Lung (tissue), 12 donors: ENCODE results near the gene TMEM156. TPM values are rescaled to one million over a fixed set of nuclear protein-coding genes. Genes with fewer than 3 reads are reported as not detected.
"Not testable (repeated sequence)": the region's sequence is repeated elsewhere in the genome, so short reads cannot be mapped to it uniquely, and the experiment has no call there.

Experiments used
- ATAC-seq: fragments of 200-7000 bp; cut with Tn5 transposase; one replicate; pipeline ENCODE4 v1.9.1; 2020; ENCODE audit warnings: moderate number of reproducible peaks; ENCODE audit not compliant: insufficient read depth, low FRiP score
- DNase-seq, 3 donors: peaks; one replicate each; pipeline ENCODE4 v3.0.0-alpha.2; 2013 to 2017
- H3K27ac ChIP-seq, 2 donors: one replicate each; pipeline ENCODE4 v1.5.1; 2013; ENCODE audit warnings: mild to moderate bottlenecking in 2 of 2, moderate library complexity in 2 of 2, control low read depth in 1 of 2, inconsistent platforms in 1 of 2, low read depth in 1 of 2, low read length in 1 of 2
- H3K27me3 ChIP-seq, 3 donors: one replicate each; pipeline ENCODE4 v1.5.1; 2013; ENCODE audit warnings: low read length in 2 of 3; ENCODE audit not compliant: control insufficient read depth in 3 of 3, insufficient read depth in 3 of 3
- H3K36me3 ChIP-seq, 4 donors: one replicate each; pipeline ENCODE4 v1.5.1; 2013; ENCODE audit warnings: low read length in 4 of 4, mild to moderate bottlenecking in 1 of 4, moderate library complexity in 1 of 4; ENCODE audit not compliant: control insufficient read depth in 4 of 4, insufficient read depth in 4 of 4
- H3K4me1 ChIP-seq, 5 donors: one replicate each; pipeline ENCODE4 v1.5.1; 2013; ENCODE audit warnings: low read length in 5 of 5, mild to moderate bottlenecking in 2 of 5, moderate library complexity in 1 of 5; ENCODE audit not compliant: control insufficient read depth in 5 of 5, insufficient read depth in 5 of 5
- H3K4me3 ChIP-seq: one replicate; pipeline ENCODE4 v1.5.1; 2013; ENCODE audit warnings: mild to moderate bottlenecking, control low read depth, moderate library complexity
- H3K9ac ChIP-seq, 2 donors: one replicate each; pipeline ENCODE4 v1.5.1; 2013; ENCODE audit warnings: low read length in 2 of 2, control low read depth in 1 of 2; ENCODE audit not compliant: insufficient read depth in 1 of 2
- H3K9me3 ChIP-seq, 4 donors: one replicate each; pipeline ENCODE4 v1.5.1; 2013; ENCODE audit warnings: low read length in 3 of 4, mild to moderate bottlenecking in 1 of 4, moderate library complexity in 1 of 4; ENCODE audit not compliant: control insufficient read depth in 4 of 4, insufficient read depth in 3 of 4
- CTCF ChIP-seq: IDR thresholded peaks from 2 replicates; pipeline ENCODE4 v1.5.1; 2012; ENCODE audit warnings: mild to moderate bottlenecking; ENCODE audit errors: control extremely low read depth, extremely low read depth
- WGBS, 2 donors: extraction: QIAGEN DNeasy Blood & Tissue Kit; methylation state at CpG; one replicate each; pipeline ENCODE4 v1.1.7; 2013; 5-methylcytosine and 5-hydroxymethylcytosine counted together
- polyA plus RNA-seq, 2 donors: library from polyadenylated mRNA; stranded (reverse); fragments of 200-250 nt; gene quantifications; one replicate each; pipeline ENCODE4 v1.2.1, GENCODE V29; 2013
- total RNA-seq, 2 donors: library from RNA; depleted of rRNA in 1 of 2; stranded (reverse); fragments of >200 nt in 1 of 2; gene quantifications; one replicate each; pipeline ENCODE4 v1.2.1, GENCODE V29; 2014 to 2021
- donor health status: control.
- donor health status: control.
- donor health status: Bipolar disorder and iron deficiency.
- donor health status: healthy.
- donor health status: DM: yes; HTN: yes; CAD: no.

Gene TMEM156
- total and polyA plus RNA-seq, 4 donors, result 0.95 to 3.5 (median 1.2) TPM

DNA sequence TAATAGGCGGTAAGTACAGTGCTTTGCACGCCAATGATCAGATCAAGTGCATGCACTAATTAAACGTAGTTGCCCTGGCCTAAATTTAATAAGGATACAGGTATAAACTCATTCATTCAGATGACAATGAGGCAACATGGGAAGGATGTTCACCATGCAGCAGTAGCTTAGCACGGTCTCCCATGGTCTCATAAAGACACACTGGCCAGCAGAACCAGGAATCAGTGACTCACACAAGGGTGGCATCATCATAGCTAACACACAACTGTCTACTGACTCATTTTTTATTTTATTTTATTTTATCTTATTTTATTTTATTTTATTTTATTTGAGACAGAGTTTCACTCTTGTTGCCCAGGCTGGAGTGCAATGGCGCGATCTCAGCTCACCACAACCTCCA lies 42.7 kb downstream of the TMEM156 start:
- no peak for DNase-seq
- WGBS, 2 donors, result 93 to 98% methylated on average over 6 of the region's 6 CpGs
- Histone ChIP-seq H3K4me1 (no peaks in the 10 kb centered on the region), H3K27ac (no peak overlapping the region), H3K9ac (no peak overlapping the region), H3K27me3 (no peaks in the 10 kb centered on the region), H3K36me3 (no peaks in the 10 kb centered on the region), H3K9me3 (no peaks in the 10 kb centered on the region), H3K4me3 (no peak overlapping the region)
- no peak for ATAC-seq
- TF ChIP-seq CTCF, result no peak

DNA sequence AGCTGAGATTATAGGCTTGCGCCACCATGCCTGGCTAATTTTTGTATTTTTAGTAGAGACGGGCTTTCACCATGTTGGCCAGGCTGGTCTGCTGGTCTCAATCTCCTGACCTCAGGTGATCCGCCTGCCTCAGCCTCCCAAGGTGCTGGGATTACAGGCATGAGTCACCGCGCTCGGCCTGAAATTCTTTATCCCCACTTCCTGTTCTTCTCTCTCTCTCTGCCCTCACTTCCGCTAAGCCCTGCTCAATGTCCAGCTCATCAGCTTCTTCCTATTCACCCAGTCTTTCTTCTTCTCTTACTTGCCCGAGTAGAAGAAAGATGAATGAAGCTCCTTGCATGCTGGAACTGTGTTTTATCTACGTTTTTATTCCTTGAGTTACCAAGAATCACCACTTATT lies 43.9 kb downstream of the TMEM156 start:
- not testable (repeated sequence) for H3K9ac ChIP-seq, H3K9me3 ChIP-seq, H3K4me3 ChIP-seq, H3K36me3 ChIP-seq, H3K4me1 ChIP-seq, ATAC-seq, H3K27ac ChIP-seq, DNase-seq, H3K27me3 ChIP-seq
- 77% methylated on average over 9 of the region's 9 CpGs for WGBS, 2 donors

DNA sequence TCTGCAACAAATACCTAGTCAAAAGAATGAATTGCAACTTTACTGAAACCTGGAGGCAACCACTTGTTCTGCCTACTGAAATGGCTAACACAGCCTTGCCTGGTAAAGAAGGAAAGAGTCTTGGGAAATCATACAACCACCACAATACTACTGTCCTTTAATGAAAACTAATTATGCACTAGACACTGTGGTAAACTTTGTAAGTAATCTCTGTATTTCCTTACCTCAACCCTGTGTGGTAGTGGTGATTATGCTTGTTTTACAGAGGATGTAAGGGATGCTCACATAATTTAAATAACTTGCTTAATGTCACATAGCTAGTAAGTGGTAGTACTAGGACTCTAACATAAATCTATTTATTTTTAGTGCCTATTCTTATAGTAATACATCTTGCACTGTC lies 44.7 kb downstream of the TMEM156 start:
- ATAC-seq (no peak), DNase-seq (no peak)
- Histone ChIP-seq H3K27me3 (no peaks in the 10 kb centered on the region), H3K4me1 (no peaks in the 10 kb centered on the region), H3K9ac (no peak overlapping the region), H3K4me3 (no peak overlapping the region), H3K9me3 (no peaks in the 10 kb centered on the region), H3K36me3 (no peaks in the 10 kb centered on the region), H3K27ac (no peak overlapping the region)
- no peak for TF ChIP-seq CTCF

DNA sequence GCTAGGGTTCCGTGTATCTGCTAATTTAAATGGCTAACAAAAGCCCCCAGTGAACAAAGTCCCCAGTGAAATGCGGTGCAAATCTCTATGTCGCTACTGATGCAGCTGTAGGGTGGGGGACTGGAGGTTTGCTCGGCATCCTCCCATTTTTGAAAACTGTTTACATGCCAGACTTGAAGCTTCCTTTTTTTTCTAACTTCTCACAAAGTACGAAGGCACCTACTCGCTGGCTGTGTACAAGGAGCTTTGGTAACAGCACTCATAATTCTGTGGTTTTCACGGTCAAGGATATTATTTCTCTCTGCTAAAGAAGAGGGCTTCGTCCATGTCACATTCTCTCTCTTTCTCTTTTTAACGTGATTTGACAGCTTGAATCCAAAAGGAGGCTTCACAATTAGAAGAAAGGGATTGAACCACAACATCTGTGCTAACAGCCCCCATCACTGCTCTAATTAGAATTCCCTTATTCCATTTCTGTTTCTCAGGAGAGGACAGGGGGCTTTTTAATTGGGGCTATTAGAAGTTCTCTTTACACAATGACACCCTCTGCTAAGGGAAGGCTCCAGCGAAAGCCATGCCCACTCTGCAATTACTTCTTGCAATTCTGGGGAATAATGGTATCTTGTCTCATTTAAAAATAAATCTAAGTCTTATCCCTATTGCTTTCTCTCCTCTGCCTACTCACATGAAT lies 46.7 kb downstream of the TMEM156 start:
- H3K9me3 ChIP-seq, result no peaks in the 10 kb centered on the region
- WGBS, 2 donors, result 26 to 44% methylated on average over 10 of the region's 10 CpGs
- H3K36me3 ChIP-seq, result no peaks in the 10 kb centered on the region
- no peak overlapping the region for H3K27ac ChIP-seq
- ATAC-seq (no peak), DNase-seq (no peak)
- no peak for TF ChIP-seq CTCF
- no peak overlapping the region for H3K4me3 ChIP-seq
- no peak overlapping the region for H3K9ac ChIP-seq
- H3K4me1 ChIP-seq, result no peaks in the 10 kb centered on the region
- H3K27me3 ChIP-seq, result no peaks in the 10 kb centered on the region
